Inflammatory macrophage (primary cell): Measurements from ENCODE around the gene CSAG2.
"Not testable (repeated sequence)": the region's sequence is repeated elsewhere in the genome, so short reads cannot be mapped to it uniquely, and the experiment has no call there.

ENCODE experiments used
- DNase-seq, 2 donors: peaks; one replicate each; pipeline ENCODE4 v3.0.0-alpha.2; 2020 to 2022
- total RNA-seq, 18 experiments: gene quantifications; one replicate each; lab custom pipeline; 2026; ENCODE audit warnings: mixed read lengths in 6 of 18, inconsistent platforms in 2 of 18; lab: John Stamatoyannopoulos, UW

The CSAG2 gene
- 0 reads per million in 18 experiments for total RNA-seq

- DNase-seq, result not testable (repeated sequence)
Measured at GRCh38 chrX:152709173-152709572, at the start of gene CSAG2. CSAG2 (minus strand) TSS chrX:152709273; CDS start chrX:152709112, 161 bp downstream.

- not testable (repeated sequence) for DNase-seq
Measured at GRCh38 chrX:152754871-152755270, 45.8 kb upstream of the CSAG2 start.

GRCh38 chrX:152753686-152754650, 44.9 kb upstream of the CSAG2 start, which contains the start of gene MAGEA2:
MAGEA2 (minus strand) TSS chrX:152753842; CDS start chrX:152751363, 2,479 bp downstream.
- not testable (repeated sequence) for DNase-seq

- DNase-seq, result no peak
Measured at GRCh38 chrX:152738560-152738959, 29.5 kb upstream of the CSAG2 start.

GRCh38 chrX:152736528-152736927, 27.5 kb upstream of the CSAG2 start:
- DNase-seq, result not testable (repeated sequence)

GRCh38 chrX:152735860-152736511, 26.9 kb upstream of the CSAG2 start:
- DNase-seq, result no peak

- DNase-seq, result no peak
Measured at GRCh38 chrX:152735101-152735500, 26.0 kb upstream of the CSAG2 start.

GRCh38 chrX:152734143-152734858, 25.2 kb upstream of the CSAG2 start:
- DNase-seq, result not testable (repeated sequence)

- DNase-seq, result no peak
Measured at GRCh38 chrX:152733261-152733975, 24.3 kb upstream of the CSAG2 start, which contains the start of the genes CSAG1 and MAGEA12. CSAG1 (minus strand) TSS chrX:152733721; CDS start chrX:152732460, 1,261 bp downstream. MAGEA12 (plus strand) TSS chrX:152733757; CDS start chrX:152736162, 2,405 bp downstream.

- no peak for DNase-seq
Measured at GRCh38 chrX:152725409-152725808, 16.3 kb upstream of the CSAG2 start.

GRCh38 chrX:152713815-152714787, 5.0 kb upstream of the CSAG2 start, which contains the start of gene MAGEA2B:
MAGEA2B (plus strand) TSS chrX:152714628; CDS start chrX:152717107, 2,479 bp downstream.
- not testable (repeated sequence) for DNase-seq

- not testable (repeated sequence) for DNase-seq
Measured at GRCh38 chrX:152713195-152713594, 4.1 kb upstream of the CSAG2 start.

- DNase-seq, result not testable (repeated sequence)
Measured at GRCh38 chrX:152706500-152706899, 2.6 kb downstream of the CSAG2 start.

- not testable (repeated sequence) for DNase-seq
Measured at GRCh38 chrX:152700390-152700789, 8.7 kb downstream of the CSAG2 start.

GRCh38 chrX:152697952-152698931, 10.8 kb downstream of the CSAG2 start, which contains the start of gene MAGEA3:
MAGEA3 (plus strand) TSS chrX:152698794; CDS start chrX:152700833, 2,039 bp downstream.
- DNase-seq, result not testable (repeated sequence)

- not testable (repeated sequence) for DNase-seq
Measured at GRCh38 chrX:152681012-152681411, 28.1 kb downstream of the CSAG2 start.

GRCh38 chrX:152674652-152675051, 34.4 kb downstream of the CSAG2 start:
- not testable (repeated sequence) for DNase-seq

- no peak for DNase-seq
Measured at GRCh38 chrX:152674135-152674534, 34.9 kb downstream of the CSAG2 start.

GRCh38 chrX:152663086-152663485, 46.0 kb downstream of the CSAG2 start:
- DNase-seq, result no peak
